Measurements from ENCODE around the gene SOWAHD. TPM values are rescaled to one million over a fixed set of nuclear protein-coding genes. Genes with fewer than 3 reads are reported as not detected.
A peak's percentile ranks its signal among the peaks of the same experiment; 100 is the strongest.

Gene SOWAHD
- total RNA-seq, 4 donors from 2014 or later = 0.27 TPM; not detected in 3

DNA sequence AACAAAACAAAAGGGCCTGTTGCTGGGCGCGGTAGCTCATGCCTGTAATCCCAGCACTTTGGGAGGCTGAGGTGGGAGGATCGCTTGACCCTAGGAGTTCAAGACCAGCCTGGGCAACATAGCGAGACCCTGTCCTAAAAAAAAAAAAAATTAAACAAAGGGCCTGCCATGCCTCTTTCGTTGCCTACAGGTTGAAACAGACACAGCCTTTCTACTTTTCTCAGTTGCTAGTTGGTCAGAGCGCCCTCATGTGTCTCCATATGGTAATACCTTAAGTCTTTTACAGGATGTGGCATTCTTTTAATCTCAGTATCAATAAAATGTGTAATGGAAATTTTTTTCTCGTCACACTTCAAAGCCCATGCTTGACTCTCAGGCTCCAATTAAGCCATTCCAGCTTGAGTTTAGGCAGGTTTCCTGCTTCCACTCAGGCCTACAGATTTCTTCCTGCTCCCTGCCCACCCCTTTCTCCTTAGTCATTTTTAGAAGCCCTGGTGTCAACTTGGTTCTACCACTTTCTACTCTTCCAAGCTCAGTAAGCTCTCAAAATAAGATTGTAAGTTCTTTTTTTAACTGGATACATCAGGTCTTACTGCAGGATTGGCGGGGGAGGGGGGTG is 4.6 kb upstream of the SOWAHD start:
- Histone ChIP-seq H3K4me1 (peaks cover 0 to 12% (median 0%) of the 10 kb centered on the region in 3 donors), H3K9me3 (no peaks in the 10 kb centered on the region), H3K27ac (no peak overlapping the region), H3K4me3 (no peak overlapping the region), H3K36me3 (no peaks in the 10 kb centered on the region), H3K27me3 (no peaks in the 10 kb centered on the region)
- 45 to 73% methylated on average over 5 to 7 of the region's 8 CpGs for WGBS, 2 donors (ENCODE audit: low coverage in 1 of 2)
- ATAC-seq = no peak
- no peak for TF ChIP-seq POLR2A (IDR thresholded peaks at IDR 0.05)
- TF ChIP-seq POLR2AphosphoS5 (IDR thresholded peaks at IDR 0.05) = no peak
- no peak for TF ChIP-seq EP300 (IDR thresholded peaks at IDR 0.05)
- TF ChIP-seq, protein P1, sequence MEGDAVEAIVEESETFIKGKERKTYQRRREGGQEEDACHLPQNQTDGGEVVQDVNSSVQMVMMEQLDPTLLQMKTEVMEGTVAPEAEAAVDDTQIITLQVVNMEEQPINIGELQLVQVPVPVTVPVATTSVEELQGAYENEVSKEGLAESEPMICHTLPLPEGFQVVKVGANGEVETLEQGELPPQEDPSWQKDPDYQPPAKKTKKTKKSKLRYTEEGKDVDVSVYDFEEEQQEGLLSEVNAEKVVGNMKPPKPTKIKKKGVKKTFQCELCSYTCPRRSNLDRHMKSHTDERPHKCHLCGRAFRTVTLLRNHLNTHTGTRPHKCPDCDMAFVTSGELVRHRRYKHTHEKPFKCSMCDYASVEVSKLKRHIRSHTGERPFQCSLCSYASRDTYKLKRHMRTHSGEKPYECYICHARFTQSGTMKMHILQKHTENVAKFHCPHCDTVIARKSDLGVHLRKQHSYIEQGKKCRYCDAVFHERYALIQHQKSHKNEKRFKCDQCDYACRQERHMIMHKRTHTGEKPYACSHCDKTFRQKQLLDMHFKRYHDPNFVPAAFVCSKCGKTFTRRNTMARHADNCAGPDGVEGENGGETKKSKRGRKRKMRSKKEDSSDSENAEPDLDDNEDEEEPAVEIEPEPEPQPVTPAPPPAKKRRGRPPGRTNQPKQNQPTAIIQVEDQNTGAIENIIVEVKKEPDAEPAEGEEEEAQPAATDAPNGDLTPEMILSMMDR (IDR thresholded peaks at IDR 0.05) = no peak

DNA sequence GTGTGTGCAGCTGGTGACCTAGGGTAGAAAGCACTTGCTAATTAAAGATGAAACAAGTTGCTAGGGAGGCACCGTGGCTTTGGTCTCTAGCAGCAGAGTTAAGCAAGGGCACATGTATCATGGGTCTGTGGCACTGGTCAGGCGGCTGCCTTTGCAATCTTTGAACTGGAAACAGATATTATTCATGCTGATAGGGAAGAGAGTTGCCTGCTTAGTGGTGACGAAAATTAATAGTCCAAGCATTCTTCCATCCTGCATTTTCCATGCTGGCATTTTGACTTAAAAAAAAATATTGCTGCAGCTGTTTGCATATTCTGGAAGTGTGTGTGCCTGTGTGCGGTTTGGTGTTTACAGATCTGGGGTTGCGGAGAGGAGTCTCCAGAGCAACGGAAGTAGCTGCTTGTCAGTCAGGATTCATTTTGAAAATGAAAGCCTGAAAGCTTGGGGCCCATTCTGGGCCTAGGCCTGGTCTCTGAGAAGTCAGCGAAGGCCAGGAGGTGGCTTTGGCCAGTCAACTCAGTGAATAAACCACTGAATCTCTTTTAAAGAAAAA is 2.3 kb upstream of the SOWAHD start:
- Histone ChIP-seq H3K4me1 (peaks cover 0 to 17% (median 0%) of the 10 kb centered on the region in 3 donors), H3K9me3 (no peaks in the 10 kb centered on the region), H3K36me3 (no peaks in the 10 kb centered on the region), H3K4me3 (no peak overlapping the region), H3K27me3 (peaks cover 15% of the 10 kb centered on the region), H3K27ac (no peak overlapping the region)
- TF ChIP-seq POLR2A (IDR thresholded peaks at IDR 0.05) (no peak), POLR2AphosphoS5 (IDR thresholded peaks at IDR 0.05) (no peak), EP300 (IDR thresholded peaks at IDR 0.05) (no peak)
- TF ChIP-seq, protein P1 (IDR thresholded peaks at IDR 0.05) = no peak
- 61 to 83% methylated on average over 1 to 7 of the region's 7 CpGs for WGBS, 2 donors (ENCODE audit: low coverage in 1 of 2)
- ATAC-seq = no peak

DNA sequence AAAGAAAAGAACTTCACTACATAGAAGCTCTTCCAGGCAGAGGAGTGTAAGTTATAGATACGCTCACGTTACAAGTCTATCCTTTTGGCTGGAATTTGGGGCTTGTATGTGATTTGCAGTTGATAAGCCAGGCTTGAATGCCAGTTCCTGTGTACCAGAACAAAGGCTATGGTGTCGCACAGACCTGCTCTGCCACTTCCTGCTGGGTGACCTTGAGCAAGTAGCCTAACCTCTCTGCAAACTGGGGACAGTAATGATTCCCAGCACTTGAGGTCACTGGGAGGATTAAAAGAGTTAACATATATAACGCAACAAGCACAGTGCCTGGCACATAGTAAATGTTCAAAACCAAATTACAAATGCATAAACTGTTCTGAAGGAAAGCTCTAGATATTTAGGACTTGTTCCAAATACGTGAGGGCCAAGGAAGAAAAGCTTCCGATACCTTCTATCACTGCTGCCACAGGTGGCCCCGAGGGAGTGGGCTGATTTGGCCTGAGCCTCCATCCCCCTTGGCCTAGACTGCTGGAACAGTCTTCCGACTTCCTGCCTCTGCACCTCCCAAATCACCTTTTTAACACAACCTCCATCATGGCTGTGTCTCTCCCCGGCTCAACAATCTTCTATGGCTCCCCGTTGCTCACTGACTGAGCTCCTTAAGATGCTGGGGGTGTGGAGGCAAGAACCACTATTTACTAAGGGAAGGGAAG is 1.3 kb upstream of the SOWAHD start:
- peaks cover 15% of the 10 kb centered on the region for H3K27me3 ChIP-seq
- H3K4me3 ChIP-seq = no peak overlapping the region
- WGBS, 2 donors (ENCODE audit: low coverage in 1 of 2) = 70% methylated on average over 8 of the region's 10 CpGs; no CpG with 5 or more reads in 1 of the 2 donors
- H3K27ac ChIP-seq = no peak overlapping the region
- no peaks in the 10 kb centered on the region for H3K9me3 ChIP-seq
- H3K4me1 ChIP-seq = peaks cover 0 to 17% (median 0%) of the 10 kb centered on the region in 3 donors
- TF ChIP-seq, protein P1 (IDR thresholded peaks at IDR 0.05) = no peak
- TF ChIP-seq EP300 (IDR thresholded peaks at IDR 0.05) (no peak), POLR2AphosphoS5 (IDR thresholded peaks at IDR 0.05) (no peak), POLR2A (IDR thresholded peaks at IDR 0.05) (no peak)
- no peak for ATAC-seq
- no peaks in the 10 kb centered on the region for H3K36me3 ChIP-seq

DNA sequence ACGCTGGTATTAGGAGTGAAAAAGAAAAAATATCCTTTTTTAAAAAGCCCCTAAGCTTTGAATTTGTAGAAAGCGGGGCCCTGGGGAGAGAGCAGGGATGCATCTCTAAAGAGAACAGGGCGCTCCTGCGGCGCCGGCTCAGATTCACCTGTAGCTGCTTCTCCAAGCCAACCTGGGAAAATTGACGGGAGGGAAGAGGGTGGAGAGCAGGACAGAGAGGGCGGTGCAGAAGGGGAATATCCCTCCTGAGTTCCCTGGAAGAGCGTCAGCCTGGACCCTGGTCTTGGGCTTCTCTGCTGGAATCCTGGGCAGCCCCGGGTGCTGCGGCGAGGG is 776 bp upstream of the SOWAHD start:
- Histone ChIP-seq H3K4me3 (peak overlapping the region in 1 of 2 donors; percentile 51), H3K36me3 (no peaks in the 10 kb centered on the region), H3K4me1 (peaks cover 0 to 17% (median 0%) of the 10 kb centered on the region in 3 donors), H3K9me3 (no peaks in the 10 kb centered on the region), H3K27me3 (peaks cover 15% of the 10 kb centered on the region), H3K27ac (no peak overlapping the region)
- no peak for ATAC-seq
- 20 to 88% methylated on average over 1 to 7 of the region's 12 CpGs for WGBS, 2 donors (ENCODE audit: low coverage in 1 of 2)
- no peak for TF ChIP-seq EP300 (IDR thresholded peaks at IDR 0.05)
- TF ChIP-seq POLR2AphosphoS5 (IDR thresholded peaks at IDR 0.05) = no peak
- TF ChIP-seq, protein P1 (IDR thresholded peaks at IDR 0.05) = no peak
- TF ChIP-seq POLR2A (IDR thresholded peaks at IDR 0.05) = no peak

Data from gastroesophageal sphincter (tissue), 4 donors.